Brain pericyte (primary cell): ENCODE data around the gene NIF3L1.
A peak's percentile ranks its signal among the peaks of the same experiment; 100 is the strongest.
"Not testable (repeated sequence)": the region's sequence is repeated elsewhere in the genome, so short reads cannot be mapped to it uniquely, and the experiment has no call there.

ENCODE experiments used
- DNase-seq: peaks from one replicate; pipeline ENCODE4 v3.0.0-alpha.2; 2012; ENCODE audit warnings: low read depth, low spot score

Gene NIF3L1

DNA sequence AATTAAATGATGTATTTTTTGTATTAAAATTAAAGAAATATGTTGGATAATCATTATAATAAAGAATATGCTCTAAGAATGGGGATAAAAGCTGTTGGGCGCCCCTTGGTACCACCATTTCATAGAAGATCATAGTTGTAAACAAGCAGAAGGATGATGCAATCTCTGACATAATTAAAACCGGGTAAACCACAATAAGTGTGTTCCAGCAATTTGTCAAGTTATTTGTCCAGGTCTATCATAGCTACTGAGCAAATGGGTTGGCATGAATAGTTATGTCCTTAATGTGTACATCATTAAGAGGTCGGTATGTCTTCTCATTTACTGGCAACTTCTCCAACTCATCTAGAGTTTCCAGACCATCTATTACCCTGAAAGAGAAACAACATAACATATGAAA is 18.0 kb upstream of the NIF3L1 start:
- DNase-seq: no peak

DNA sequence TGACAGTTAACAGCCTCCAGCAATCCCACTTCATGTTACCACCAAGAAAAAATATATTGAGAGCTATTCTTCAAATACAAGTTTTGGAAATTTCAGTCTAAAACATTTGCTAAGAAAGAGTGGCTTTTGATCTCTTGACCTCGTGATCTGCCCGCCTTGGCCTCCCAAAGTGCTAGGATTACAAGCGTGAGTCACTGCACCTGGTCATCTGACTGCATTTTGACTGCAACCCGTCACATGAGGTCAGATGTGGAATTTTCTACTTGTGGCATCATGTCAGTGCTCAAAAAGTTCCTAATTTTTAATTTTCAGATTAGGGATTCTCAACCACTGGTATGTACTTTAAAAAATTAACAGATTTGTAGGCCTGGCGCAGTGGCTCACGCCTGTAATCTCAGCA is 15.6 kb upstream of the NIF3L1 start:
- DNase-seq: no peak

DNA sequence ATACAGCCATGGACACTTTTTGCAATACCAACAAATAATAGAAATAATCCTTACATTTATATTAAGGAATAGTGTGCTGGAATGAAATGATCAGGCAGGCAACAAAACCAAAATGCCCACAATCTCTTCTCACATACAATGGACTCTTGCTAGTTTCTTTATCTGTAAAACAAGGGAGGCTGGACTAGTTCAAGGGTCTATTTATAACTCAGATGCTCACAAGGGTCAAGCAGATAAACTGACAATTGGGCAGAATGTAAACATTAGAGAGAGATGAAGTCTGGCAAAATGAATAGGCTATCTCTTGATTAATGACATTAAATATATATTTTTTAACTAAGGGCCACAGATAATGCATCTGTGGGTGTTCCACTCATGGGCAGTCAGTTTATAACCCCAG is 11.7 kb upstream of the NIF3L1 start:
- DNase-seq: no peak

DNA sequence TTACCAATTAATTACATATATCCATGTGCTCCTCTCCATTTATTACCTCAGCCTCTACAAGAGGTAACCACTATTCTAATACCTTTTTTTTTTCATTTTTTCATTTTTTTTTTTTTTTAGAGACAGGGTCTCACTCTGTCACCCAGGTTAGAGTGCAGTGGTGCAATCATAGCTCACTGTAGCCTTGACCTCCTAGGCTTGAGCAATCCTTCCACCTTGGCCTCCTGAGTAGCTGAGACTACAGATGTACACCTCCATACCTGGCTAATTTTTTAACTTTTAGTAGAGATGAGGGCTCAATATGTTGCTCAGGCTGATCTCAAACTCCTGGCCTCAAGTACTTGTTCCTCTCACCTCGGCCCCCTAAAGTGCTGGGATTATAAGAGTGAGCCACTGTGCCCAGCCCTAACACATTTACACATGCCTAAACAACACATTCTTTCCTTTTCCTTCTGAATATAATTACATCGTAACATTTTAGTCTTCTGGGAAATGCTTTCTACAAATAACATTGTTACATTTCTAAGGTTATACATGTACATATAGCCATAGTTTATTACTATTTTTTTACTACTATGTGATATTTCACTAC is 10.8 kb upstream of the NIF3L1 start:
- DNase-seq: no peak

DNA sequence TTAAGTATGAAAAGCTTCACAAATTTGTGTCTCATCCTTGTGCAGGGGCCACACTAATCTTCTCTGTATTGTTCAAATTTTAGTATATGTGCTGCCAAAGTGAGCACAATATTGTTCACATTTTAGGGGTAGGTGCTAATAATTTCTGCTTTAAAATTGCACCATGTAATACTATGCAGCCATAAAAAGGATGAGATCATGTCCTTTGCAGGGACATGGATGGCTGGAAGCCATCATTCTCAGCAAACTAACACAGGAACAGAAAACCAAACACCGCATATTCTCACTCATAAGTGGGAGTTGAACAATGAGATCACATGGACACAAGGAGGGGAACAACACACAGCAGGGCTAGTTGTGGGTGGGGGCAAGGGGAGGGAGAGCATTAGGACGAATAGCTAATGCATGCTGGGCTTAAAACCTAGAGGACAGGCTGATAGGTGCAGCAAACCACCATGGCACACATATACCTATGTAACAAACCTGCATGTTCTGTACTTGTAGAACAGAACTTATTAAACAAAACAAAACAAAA is 7.4 kb upstream of the NIF3L1 start:
- DNase-seq: not testable (repeated sequence)

DNA sequence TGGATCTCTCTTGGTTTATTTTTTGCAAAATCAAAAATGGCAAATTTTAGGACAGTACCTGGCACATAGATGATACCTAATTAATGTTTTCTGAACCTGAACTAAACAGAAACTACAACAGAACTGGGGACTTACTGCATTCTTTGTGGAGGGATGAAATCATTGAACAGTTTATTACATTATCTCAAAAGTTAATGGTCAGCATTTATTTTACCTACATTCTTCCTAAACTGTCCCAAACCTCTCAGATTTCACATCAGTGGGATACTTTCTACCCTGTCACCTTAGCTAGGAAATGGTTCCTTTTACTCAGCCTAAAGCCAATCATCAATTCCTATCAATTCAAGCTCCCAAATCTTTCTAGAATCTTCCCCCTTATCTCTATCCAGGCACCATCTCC is 10.3 kb downstream of the NIF3L1 start:
- no peak for DNase-seq

DNA sequence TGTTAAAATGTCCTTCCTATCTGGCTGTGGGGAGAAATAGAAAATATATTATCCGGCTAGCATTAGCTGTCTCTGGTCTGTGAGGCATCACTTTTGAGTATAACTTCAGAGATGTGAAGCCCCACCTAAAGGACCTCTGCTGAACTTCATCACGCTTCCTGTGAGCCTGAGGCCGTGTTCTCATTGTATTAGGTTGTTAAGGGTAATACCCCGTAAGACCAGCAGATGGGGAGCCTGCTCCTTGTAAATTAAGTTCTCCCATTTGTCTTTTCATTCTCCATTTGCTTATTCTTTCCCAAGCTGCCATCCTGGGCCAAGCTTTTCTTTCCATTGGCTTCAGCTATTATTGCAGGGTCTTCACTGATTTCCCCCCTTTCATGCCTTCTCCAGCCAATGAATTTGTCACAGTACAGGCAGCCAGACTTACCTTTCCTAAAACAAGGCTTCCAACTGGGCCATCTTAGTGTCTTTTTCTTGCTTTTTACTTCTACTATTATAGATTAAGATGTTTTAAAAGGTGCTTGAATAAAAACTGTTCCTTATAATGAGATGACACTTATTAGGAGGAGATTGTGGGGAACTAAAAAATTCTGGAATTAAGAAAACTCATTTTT is 12.4 kb downstream of the NIF3L1 start:
- peak; percentile 64 for DNase-seq

DNA sequence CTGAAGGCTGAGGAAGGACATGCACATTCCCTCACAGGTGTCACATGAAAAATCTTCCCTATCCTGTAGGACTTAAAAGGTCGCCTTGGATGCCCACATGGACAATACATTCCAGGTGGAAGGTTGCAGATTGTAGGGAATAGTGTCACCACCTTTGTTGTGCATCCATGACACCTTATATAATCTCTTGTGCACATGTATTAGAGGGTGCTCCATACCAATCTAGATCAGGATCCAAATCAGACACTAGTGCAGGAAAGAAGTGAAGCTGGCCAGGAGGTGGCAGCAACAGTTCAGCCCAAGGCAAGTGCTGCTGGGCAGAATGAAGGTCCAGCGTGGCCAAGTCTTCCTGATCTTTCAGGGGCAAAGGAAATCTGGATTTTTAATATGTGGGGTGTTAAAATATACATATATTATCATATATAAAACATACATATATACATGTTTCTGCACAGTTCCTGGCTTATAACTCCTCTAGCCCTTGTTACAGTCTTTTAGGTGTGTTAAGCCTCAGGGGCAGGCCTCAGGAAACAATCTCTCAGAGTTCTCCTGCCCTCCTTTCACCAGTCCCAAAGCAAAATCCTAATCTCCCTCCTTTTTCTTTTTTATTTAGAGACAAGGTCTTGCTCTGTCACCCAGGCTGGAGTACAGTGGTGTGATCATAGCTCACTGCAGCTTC is 16.6 kb downstream of the NIF3L1 start:
- DNase-seq: no peak

DNA sequence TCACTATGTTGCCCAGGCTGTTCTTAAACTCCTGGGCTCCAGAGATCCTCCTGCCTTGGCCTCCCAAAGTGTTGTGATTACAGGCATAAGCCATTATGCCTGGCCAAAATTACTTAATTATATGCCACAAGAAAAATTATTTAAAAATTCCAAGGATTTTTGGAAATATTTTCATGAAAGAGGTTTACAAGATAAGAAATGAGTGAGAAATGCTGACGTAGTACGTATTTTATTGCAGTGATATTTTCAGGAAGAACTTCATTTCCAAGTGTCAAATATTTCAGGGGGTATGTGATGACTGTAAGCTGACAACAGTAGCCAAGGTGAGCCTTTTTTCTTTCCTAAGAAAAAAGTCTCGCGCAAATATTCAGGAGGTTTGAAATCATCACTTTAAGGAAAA is 20.8 kb downstream of the NIF3L1 start:
- no peak for DNase-seq

DNA sequence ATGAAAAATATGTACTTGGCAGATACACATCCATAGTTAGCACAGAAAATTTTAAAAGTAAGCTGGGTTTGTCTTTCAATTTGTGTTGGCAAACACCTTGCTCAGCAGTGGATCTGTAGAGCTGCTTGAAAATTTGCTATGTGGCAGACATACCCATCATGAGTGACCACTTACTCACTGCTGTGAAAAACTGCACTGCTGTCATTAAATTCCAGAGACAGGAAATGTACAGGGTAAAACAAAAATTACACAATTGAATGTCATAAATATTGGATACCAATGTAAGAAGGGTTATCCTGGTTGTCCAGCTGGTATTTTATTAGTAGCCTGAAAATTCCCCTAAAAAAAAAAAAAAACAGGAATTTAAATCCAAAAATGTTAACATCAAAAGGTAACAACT is 24.5 kb downstream of the NIF3L1 start:
- DNase-seq: no peak

DNA sequence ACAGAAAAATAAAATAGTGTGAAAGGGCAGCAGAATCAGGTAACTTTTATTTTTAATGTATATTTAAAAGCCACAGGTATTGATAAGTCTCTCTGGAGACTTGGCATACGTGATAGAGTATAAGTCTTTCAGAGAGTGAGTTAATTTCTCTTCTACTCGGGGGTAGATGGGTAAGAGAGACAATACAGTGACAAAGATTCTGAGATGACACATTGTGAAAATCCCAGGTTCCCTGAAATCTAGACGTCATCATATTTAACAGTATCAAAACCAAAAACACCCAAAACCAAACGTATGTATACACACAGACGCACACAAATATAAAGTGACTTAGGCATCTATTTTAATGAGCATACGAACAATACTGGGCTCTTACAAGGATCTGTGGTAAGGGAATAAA is 33.3 kb downstream of the NIF3L1 start:
- DNase-seq: no peak

DNA sequence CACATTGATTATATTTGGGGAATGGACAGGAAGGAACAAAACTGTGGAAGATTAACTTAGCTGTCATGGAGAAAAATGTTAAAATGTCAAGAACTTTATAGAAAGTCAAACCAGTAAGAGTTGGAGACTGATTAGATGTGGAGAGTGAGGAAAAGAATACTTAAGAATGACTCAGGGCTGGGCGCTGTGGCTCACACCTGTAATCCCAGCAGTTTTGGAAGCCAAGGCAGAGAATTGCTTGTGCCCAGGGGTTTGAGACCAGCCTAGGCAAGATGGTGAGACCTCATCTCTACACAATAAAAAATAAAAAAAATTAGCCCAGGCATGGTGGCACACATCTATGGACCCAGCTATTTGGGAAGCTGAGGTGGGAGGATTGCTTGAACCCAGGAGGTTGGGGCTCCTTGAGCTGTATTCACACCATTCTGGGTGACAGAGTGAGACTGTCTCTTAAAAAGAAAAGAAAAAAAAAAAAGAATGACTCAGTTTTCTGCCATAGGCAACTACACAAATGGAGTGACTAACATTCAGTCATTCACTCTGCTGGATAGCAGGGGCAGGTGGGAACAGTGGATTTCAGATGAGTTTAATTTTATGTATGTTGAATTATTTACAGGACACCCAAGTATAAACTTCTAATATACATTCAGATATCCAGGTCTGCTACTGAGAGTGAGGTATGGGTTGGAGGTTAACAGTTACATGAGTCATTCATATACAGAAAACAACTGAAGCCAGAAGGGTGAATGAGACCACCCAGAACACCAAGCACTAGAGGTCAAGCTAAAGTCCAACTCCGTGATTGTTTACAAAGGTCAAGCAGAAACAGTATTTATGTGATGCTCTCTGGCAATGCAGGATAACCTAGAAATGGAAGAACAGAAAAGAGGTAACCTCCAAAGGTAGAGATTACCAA is 40.4 kb downstream of the NIF3L1 start:
- no peak for DNase-seq

DNA sequence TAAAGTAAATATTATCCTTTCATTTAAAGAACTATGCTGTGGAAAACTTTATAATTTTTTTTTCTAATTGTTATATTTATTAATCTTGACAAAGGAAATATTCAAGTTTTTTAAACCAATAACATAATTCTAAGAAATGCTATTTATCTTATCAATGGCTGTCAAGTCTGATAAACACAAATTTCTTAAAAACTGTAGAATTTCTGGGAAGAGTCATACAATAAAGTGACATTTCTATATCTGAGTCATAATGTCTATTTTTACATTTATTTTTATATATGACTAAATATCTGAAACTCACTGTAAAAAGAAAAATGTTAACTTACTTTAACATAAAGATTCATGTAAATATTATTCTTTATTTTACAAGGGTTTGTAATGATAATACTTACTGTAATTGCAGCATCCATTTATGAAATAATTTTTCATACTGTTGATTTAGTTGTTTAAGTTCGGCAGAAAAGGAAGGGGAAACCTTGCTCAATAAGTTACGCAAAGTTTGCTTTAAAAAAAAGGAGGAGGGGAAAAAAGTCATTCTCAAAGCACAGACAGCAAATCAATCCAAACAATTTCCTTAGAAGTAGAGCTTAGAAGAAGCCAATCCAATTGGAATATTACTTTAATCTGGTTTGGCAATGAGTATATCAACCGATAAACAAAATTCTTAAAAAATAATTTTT is 41.9 kb downstream of the NIF3L1 start:
- DNase-seq: no peak

DNA sequence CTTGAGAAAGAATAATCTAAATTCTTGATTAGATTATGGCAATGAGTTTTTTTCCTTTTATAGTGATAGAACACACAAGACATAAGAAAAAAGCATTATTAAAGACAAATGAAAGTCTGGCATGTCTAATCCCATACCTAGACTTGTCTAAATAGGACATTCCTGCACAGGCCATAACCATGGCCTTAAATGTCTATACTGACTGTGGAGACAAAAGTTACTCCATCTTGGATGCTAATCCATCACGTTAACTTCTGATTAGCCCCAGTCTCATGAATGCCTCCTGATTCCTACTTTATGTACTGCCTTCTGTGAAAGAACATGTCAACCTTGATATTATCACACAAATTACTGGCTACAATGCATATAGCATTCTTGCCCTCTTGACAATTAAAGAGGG is 50.7 kb downstream of the NIF3L1 start:
- DNase-seq: no peak

DNA sequence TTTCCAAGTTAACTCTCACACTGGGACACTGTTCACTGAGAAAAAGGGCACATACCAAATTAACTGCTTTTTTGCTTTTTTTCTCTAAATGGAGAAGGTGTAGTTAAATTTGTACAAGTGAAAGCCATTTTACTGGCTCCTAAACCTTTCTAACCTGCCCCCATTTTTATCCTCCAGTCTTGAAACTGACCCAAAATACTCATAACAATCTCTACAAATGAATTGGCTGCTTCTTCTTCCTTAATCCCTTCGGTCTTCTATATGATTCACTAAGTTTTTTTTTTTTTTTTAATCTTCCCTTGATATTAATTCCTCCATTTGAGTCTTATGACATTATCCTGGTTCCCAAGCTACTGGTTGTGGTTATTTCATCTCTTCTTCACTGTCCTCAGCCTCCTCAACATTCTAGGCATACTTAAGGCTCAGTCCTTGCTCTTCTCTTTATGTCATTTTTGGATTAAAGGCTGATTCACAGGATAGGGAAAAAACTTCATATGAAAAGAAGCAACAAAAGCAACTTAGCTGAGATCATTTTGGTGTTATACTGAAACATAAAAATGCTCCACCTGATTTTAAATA is 54.4 kb downstream of the NIF3L1 start:
- DNase-seq: no peak

DNA sequence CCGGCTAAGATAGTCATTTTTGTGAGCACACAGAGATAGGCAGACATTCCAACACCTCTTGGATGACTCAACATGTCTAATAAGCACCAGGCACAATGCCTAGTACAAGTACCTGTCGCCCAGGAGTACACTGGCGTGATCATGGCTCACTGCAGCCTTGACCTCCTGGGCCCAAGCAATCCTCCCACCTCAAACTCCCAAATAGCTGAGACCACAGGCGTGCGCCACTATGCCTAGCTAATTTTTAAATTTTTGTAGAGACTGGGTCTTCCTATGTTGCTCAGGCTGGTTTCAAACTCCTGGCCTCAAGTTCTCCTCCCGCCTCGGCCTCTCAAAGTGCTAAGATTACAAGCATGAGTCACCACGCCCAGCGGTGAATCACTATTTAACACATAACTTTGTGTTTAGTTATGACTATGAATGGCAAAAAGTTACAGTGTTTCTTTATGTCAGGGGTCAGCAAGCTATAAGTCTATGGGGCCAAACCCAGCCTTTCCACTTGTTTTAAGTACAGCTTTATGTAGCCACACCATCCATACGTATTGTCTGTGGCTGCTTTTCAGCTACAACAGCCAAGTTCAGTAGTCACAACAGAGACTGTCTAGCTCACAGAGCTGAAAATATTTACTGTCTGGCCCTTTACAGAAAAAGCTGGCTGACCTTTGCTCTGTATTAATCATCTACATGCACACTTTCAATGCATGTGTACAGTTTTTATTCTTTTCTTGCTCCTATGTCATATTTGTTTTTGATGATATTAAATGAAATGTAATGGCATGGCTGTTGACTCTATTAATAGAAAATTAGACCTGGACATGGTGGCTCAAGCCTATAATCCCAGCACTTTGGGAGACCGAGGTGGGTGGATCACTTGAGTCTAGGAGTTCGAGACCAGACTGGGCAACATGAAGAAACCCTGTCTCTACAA is 55.6 kb downstream of the NIF3L1 start:
- peak; percentile 46 for DNase-seq

DNA sequence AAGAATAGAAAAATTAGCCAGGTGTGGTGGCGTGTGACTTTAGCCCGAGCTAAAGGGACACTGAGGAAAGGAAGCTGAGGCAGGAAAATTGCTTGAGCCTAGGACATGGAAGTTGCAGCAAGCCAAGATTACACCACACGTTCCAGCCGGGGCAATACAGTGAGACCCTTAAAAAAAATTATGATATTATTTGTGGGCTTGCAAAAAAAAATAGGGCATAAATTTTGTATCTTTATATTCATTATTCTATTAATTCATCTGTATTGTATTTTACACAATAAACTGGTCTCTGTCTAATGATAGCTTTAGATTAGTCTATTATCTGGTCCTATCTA is 56.2 kb downstream of the NIF3L1 start:
- no peak for DNase-seq

DNA sequence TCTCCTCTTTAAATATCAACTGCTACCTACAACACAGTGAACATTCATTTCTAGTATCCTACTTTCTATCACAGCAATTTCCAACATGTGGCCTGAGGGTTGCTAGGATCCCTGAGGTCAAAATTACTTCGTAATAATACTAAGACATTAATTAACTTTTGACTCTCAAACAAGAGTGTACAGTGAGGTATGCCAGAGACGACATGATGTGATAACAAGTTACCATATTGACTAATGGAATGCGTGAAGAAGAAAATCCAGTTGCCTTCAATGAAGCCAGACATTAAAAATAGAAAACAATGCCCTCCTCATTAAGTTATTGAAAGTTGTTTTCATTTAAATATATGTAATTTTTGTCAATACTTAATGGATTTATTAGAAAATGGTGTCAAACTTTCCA is 61.2 kb downstream of the NIF3L1 start:
- DNase-seq: no peak
